ENCODE measurements around the gene CTDSPL. TPM values are rescaled to one million over a fixed set of nuclear protein-coding genes. Genes with fewer than 3 reads are reported as not detected.
"Not testable (repeated sequence)": the region's sequence is repeated elsewhere in the genome, so short reads cannot be mapped to it uniquely, and the experiment has no call there.

CTDSPL gene
- total and polyA plus RNA-seq, 7 experiments from 2014 or later = 0.15 to 5.6 (median 1.7) TPM

DNA sequence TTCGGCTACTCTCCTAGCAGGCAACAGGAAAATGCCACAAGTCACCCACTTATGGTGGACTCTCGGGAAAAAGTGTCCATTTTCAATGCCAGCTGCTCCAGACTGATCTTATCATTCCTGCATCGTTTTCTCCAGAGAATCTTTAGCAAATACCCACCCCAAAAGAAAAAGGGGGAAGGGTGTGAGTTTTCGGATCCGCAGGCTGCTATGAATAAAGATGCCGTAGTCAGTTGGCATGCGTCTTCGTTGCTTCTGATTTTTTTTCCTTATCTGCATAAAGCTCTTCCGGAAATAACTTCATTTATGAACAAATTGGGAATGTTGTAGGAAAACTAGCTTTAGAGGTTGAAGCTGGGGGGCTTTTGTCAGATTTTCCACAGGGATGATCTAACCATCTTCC lies 106.5 kb downstream of the CTDSPL start:
- H3K27me3 Mint-ChIP-seq = no peaks in the 10 kb centered on the region
- no peaks in the 10 kb centered on the region for H3K9me3 ChIP-seq (ENCODE audit: control insufficient read depth in 2 of 3, low read length in 3 of 3)
- H3K4me1 ChIP-seq (ENCODE audit: control insufficient read depth in 2 of 2, insufficient read depth in 2 of 2, low read length in 2 of 2) = peaks cover 0 to 4% of the 10 kb centered on the region in 2 donors
- CTCF ChIA-PET = interaction anchor here (0.6 to 4.5 kb wide), 7 partner anchors 8 to 240 kb away, joined by 3 to 28 read pairs (median 3); no protein-coding TSS in a partner anchor
- no peak overlapping the region for H3K4me3 Mint-ChIP-seq
- no peak overlapping the region for H3K4me3 ChIP-seq (ENCODE audit: low read length)
- peaks cover 0 to 6% (median 3%) of the 10 kb centered on the region in 7 donors for H3K4me1 Mint-ChIP-seq
- H3K27ac Mint-ChIP-seq = peak overlapping the region in 1 of 9 donors; percentile 47
- no peak for DNase-seq
- H3K9me3 Mint-ChIP-seq = no peaks in the 10 kb centered on the region
- no peak for ATAC-seq
- no peaks in the 10 kb centered on the region for H3K36me3 ChIP-seq (ENCODE audit: control insufficient read depth in 2 of 3, insufficient read depth in 3 of 3, low read length in 3 of 3)
- H3K36me3 Mint-ChIP-seq = no peaks in the 10 kb centered on the region
- H3K27ac ChIP-seq (ENCODE audit: low read depth, low read length) = no peak overlapping the region
- no peaks in the 10 kb centered on the region for H3K27me3 ChIP-seq (ENCODE audit: control insufficient read depth in 2 of 2, insufficient read depth in 2 of 2, low read length in 2 of 2)
- intact Hi-C loops (cut with micrococcal nuclease) = loop anchor here in 1 of 2 donors (10.0 kb wide), 1 partner anchor 63 kb away; no protein-coding TSS in a partner anchor
- POLR2A ChIA-PET = interaction anchor here (1.4 kb wide), 1 partner anchor 11 kb away, joined by 6 read pairs; no protein-coding TSS in a partner anchor

DNA sequence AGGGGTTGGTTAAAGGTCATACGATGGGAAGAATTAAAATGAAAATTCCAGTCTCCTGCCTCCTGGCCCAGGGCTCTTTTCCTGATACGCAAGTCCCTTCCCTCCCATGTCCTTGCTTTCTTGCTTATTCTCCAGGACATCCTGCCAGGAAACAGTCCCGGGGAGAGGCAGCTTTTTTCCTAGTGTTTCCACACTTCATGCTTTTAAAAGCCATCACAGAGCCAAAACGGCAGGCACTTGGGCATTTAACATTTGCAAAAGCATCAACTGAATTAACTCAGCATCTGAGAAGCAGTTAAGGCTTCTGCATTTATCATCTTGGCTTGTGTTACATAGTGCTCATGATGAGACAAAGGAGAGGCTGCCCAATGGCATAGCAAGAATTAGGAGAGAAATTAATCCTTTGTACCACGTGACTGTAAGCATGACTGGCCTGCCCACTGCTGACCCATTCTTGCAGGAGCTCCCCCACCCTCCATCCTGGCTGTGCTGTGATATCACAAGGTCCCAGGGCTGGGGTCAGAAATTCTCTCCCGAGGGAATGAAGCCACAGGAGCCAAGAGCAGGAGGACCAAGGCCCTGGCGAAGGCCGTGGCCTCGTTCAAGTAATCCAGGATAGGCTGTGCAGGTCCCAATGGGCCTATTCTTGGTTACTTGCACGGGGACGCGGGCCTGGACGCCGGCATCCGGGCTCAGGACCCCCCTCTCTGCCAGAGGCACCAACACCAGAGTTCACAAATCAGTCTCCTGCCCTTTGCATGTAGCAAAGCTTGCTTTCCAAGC lies 107.3 kb downstream of the CTDSPL start:
- H3K27ac Mint-ChIP-seq = peak overlapping the region in 1 of 9 donors; percentile 47
- no peaks in the 10 kb centered on the region for H3K9me3 Mint-ChIP-seq
- Histone ChIP-seq H3K36me3 (ENCODE audit: control insufficient read depth in 2 of 3, insufficient read depth in 3 of 3, low read length in 3 of 3) (no peaks in the 10 kb centered on the region), H3K27me3 (ENCODE audit: control insufficient read depth in 2 of 2, insufficient read depth in 2 of 2, low read length in 2 of 2) (no peaks in the 10 kb centered on the region), H3K27ac (ENCODE audit: low read depth, low read length) (no peak overlapping the region), H3K9me3 (ENCODE audit: control insufficient read depth in 2 of 3, low read length in 3 of 3) (no peaks in the 10 kb centered on the region), H3K4me1 (ENCODE audit: control insufficient read depth in 2 of 2, insufficient read depth in 2 of 2, low read length in 2 of 2) (no peaks in the 10 kb centered on the region), H3K4me3 (ENCODE audit: low read length) (no peak overlapping the region)
- H3K4me1 Mint-ChIP-seq = no peaks in the 10 kb centered on the region
- ChIA-PET POLR2A (interaction anchor here (0.9 kb wide), 1 partner anchor 12 kb away, joined by 3 read pairs; no protein-coding TSS in a partner anchor), CTCF (interaction anchor here (0.6 to 4.5 kb wide), 4 partner anchors 13 to 241 kb away, joined by 3 to 28 read pairs (median 3); no protein-coding TSS in a partner anchor)
- H3K36me3 Mint-ChIP-seq = no peaks in the 10 kb centered on the region
- no peak for DNase-seq
- intact Hi-C loops (cut with micrococcal nuclease) = loop anchor here in 1 of 2 donors (10.0 kb wide), 1 partner anchor 64 kb away; no protein-coding TSS in a partner anchor
- H3K27me3 Mint-ChIP-seq = no peaks in the 10 kb centered on the region
- no peak overlapping the region for H3K4me3 Mint-ChIP-seq
- no peak for ATAC-seq

DNA sequence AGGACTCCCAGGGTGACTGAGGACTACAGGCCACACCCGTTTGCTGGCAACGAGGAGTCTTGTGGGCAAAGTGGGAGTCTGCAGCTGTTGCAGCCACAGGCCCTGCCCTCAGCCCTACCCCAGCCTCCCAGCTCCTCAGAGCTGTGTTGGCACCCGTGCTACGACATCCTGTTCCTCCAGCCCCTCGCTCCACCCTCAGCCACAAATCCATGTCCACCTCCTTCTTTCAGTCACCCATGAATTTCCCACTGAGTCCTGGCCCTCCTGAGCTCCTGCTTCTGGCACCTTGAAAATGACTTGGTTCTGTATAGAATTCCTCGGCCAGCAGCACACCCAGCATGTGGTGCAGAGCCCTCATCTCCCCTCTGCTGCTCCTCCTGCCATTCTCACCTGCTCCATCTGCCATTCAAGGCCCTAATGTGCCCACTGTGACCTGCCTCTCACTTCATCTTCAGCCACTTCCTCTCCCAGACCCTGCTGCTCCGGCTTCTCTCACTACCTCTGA lies 108.0 kb downstream of the CTDSPL start:
- intact Hi-C loops (cut with micrococcal nuclease) = loop anchor here (5.0 to 10.0 kb wide), 3 partner anchors 65 to 245 kb away; no protein-coding TSS in a partner anchor
- Mint-ChIP-seq H3K4me1 (peaks cover under 1 to 3% (median 2%) of the 10 kb centered on the region in 7 donors), H3K9me3 (no peaks in the 10 kb centered on the region), H3K4me3 (no peak overlapping the region), H3K27ac (peak overlapping the region in 2 of 9 donors; percentile 34 to 52), H3K36me3 (no peaks in the 10 kb centered on the region), H3K27me3 (no peaks in the 10 kb centered on the region)
- Histone ChIP-seq H3K4me3 (ENCODE audit: low read length) (no peak overlapping the region), H3K27me3 (ENCODE audit: control insufficient read depth in 2 of 2, insufficient read depth in 2 of 2, low read length in 2 of 2) (no peaks in the 10 kb centered on the region), H3K27ac (ENCODE audit: low read depth, low read length) (no peak overlapping the region), H3K4me1 (ENCODE audit: control insufficient read depth in 2 of 2, insufficient read depth in 2 of 2, low read length in 2 of 2) (no peaks in the 10 kb centered on the region), H3K36me3 (ENCODE audit: control insufficient read depth in 2 of 3, insufficient read depth in 3 of 3, low read length in 3 of 3) (no peaks in the 10 kb centered on the region), H3K9me3 (ENCODE audit: control insufficient read depth in 2 of 3, low read length in 3 of 3) (no peaks in the 10 kb centered on the region)
- DNase-seq (no peak), ATAC-seq (no peak)
- CTCF ChIA-PET = interaction anchor here (0.6 to 4.5 kb wide), 4 partner anchors 11 to 118 kb away, joined by 3 to 28 read pairs (median 4); no protein-coding TSS in a partner anchor
- POLR2A ChIA-PET = interaction anchor here (0.9 kb wide), 1 partner anchor 11 kb away, joined by 3 read pairs; no protein-coding TSS in a partner anchor

DNA sequence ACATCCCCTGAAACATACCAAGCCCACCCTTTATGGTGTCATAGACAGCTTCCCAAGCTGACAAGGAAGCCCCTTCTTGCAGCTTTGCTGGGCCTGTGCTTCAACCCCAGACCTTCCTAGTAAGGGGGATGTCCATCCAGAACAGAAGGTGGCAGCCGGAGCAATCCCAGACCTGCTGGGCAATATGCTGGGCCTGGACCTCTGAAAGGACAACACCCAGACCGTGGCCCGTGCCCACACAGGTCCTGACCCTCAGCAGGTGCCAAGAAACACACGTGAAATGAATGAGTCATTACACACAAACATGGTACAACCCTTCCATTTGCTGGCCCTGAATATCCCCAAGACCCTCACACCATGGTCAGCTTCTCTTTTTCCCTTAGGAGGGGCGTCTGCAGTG lies 109.1 kb downstream of the CTDSPL start:
- Histone ChIP-seq H3K4me3 (ENCODE audit: low read length) (no peak overlapping the region), H3K36me3 (ENCODE audit: control insufficient read depth in 2 of 3, insufficient read depth in 3 of 3, low read length in 3 of 3) (no peaks in the 10 kb centered on the region), H3K9me3 (ENCODE audit: control insufficient read depth in 2 of 3, low read length in 3 of 3) (no peaks in the 10 kb centered on the region), H3K27me3 (ENCODE audit: control insufficient read depth in 2 of 2, insufficient read depth in 2 of 2, low read length in 2 of 2) (no peaks in the 10 kb centered on the region), H3K27ac (ENCODE audit: low read depth, low read length) (no peak overlapping the region), H3K4me1 (ENCODE audit: control insufficient read depth in 2 of 2, insufficient read depth in 2 of 2, low read length in 2 of 2) (no peaks in the 10 kb centered on the region)
- H3K36me3 Mint-ChIP-seq = no peaks in the 10 kb centered on the region
- peaks cover 3 to 8% (median 5%) of the 10 kb centered on the region in 7 donors for H3K4me1 Mint-ChIP-seq
- no peaks in the 10 kb centered on the region for H3K9me3 Mint-ChIP-seq
- no peaks in the 10 kb centered on the region for H3K27me3 Mint-ChIP-seq
- H3K27ac Mint-ChIP-seq = peak overlapping the region in 1 of 9 donors; percentile 12
- no peak for ATAC-seq
- no peak for DNase-seq
- no peak overlapping the region for H3K4me3 Mint-ChIP-seq
- POLR2A ChIA-PET = no interaction called here
- intact Hi-C loops (cut with micrococcal nuclease) = loop anchor here (5.0 to 10.0 kb wide), 2 partner anchors 146 to 244 kb away; no protein-coding TSS in a partner anchor
- CTCF ChIA-PET = interaction anchor here (0.7 to 1.5 kb wide), 3 partner anchors 9 to 373 kb away, joined by 3 to 5 read pairs (median 3); no protein-coding TSS in a partner anchor

DNA sequence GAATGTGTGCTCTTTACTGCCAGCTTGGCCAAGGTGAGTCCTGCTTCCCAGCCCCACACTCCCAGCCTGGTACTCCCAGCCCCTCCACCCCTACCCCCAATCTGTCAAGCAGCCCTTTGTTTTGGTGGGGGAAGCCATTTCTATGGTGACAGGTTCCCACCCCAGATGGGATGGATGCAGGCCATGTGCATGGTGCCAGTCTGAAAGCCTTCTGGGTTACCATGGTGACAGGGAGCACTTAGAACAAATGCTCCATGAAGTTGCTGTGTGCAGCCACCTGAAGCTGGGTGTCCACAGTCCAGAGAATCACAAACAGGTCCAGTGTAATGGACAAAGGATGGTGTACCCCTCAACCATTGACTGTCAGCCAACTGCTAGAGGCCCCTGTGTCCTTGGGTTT lies 109.8 kb downstream of the CTDSPL start:
- intact Hi-C loops (cut with micrococcal nuclease) = loop anchor here (5.0 to 10.0 kb wide), 2 partner anchors 146 to 243 kb away; no protein-coding TSS in a partner anchor
- Mint-ChIP-seq H3K9me3 (no peaks in the 10 kb centered on the region), H3K4me3 (no peak overlapping the region), H3K36me3 (no peaks in the 10 kb centered on the region), H3K4me1 (peaks cover 3 to 8% (median 5%) of the 10 kb centered on the region in 7 donors), H3K27ac (no peak overlapping the region), H3K27me3 (no peaks in the 10 kb centered on the region)
- ATAC-seq (no peak), DNase-seq (no peak)
- no peak overlapping the region for H3K27ac ChIP-seq (ENCODE audit: low read depth, low read length)
- H3K4me1 ChIP-seq (ENCODE audit: control insufficient read depth in 2 of 2, insufficient read depth in 2 of 2, low read length in 2 of 2) = no peaks in the 10 kb centered on the region
- H3K4me3 ChIP-seq (ENCODE audit: low read length) = no peak overlapping the region
- no peaks in the 10 kb centered on the region for H3K36me3 ChIP-seq (ENCODE audit: control insufficient read depth in 2 of 3, insufficient read depth in 3 of 3, low read length in 3 of 3)
- no peaks in the 10 kb centered on the region for H3K27me3 ChIP-seq (ENCODE audit: control insufficient read depth in 2 of 2, insufficient read depth in 2 of 2, low read length in 2 of 2)
- no peaks in the 10 kb centered on the region for H3K9me3 ChIP-seq (ENCODE audit: control insufficient read depth in 2 of 3, low read length in 3 of 3)
- CTCF ChIA-PET = interaction anchor here (1.2 kb wide), 1 partner anchor 373 kb away, joined by 3 read pairs; no protein-coding TSS in a partner anchor
- POLR2A ChIA-PET = no interaction called here

DNA sequence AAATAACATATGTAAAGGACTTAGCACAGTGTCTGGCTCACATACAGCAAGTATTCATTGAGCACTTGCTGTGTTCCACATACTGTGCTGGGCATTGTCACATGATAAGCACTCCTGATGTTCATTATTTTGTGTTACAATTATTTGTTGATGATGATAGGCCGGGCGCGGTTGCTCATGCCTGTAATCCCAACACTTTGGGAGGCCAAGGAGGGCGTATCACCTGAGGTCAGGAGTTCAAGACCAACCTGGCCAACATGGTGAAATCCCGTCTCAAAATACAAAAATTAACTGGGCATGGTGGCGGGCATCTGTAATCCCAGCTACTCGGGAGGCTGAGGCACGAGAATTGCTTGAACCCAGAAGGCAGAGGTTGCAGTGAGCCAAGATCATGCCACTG lies 110.4 kb downstream of the CTDSPL start:
- H3K27ac Mint-ChIP-seq; H3K36me3 ChIP-seq (ENCODE audit: control insufficient read depth in 2 of 3, insufficient read depth in 3 of 3, low read length in 3 of 3); ATAC-seq; H3K4me3 Mint-ChIP-seq; H3K9me3 Mint-ChIP-seq; H3K27ac ChIP-seq (ENCODE audit: low read depth, low read length); H3K27me3 ChIP-seq (ENCODE audit: control insufficient read depth in 2 of 2, insufficient read depth in 2 of 2, low read length in 2 of 2); H3K4me3 ChIP-seq (ENCODE audit: low read length); H3K9me3 ChIP-seq (ENCODE audit: control insufficient read depth in 2 of 3, low read length in 3 of 3); POLR2A ChIA-PET; H3K4me1 Mint-ChIP-seq; H3K36me3 Mint-ChIP-seq; H3K27me3 Mint-ChIP-seq; DNase-seq; H3K4me1 ChIP-seq (ENCODE audit: control insufficient read depth in 2 of 2, insufficient read depth in 2 of 2, low read length in 2 of 2): not testable (repeated sequence)
- intact Hi-C loops (cut with micrococcal nuclease) = loop anchor here (5.0 to 10.0 kb wide), 2 partner anchors 145 to 243 kb away; no protein-coding TSS in a partner anchor
- CTCF ChIA-PET = interaction anchor here (4.1 kb wide), 1 partner anchor 31 kb away, joined by 32 read pairs; no protein-coding TSS in a partner anchor
